Measurements from ENCODE around the gene CASP8. TPM values are rescaled to one million over a fixed set of nuclear protein-coding genes. Genes with fewer than 3 reads are reported as not detected.

The CASP8 gene
- 21.4 and 25.8 TPM in 2 replicates for total RNA-seq (2014; rRNA removed; shearing (Covaris generic))

DNA sequence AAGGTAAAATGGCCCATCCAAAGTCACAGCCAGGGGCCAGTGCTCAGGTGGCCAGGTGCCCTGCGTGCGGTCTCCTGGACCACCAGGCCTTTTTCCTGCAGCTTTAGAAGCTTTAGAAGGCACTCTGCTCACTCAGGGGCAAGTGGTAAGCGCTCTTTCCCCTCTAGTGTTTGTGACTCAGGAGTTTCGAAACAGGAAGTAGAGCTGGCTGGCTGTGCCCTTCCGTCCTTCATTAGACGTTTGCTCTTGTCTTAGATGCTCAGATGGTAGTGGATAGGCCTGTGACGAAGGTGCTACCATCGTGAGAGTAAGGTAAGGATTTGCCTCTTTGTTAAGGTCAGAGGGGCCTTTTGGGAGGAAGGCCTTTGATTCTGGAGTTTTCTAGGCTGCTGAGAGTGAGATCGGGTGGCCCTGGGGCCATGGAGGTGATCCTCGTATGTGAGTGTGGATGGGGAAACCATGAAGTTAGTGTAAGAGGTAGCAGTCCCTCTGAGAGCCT lies at the start of gene CASP8:
TSS of gene CASP8 (plus strand) at position 235 of the 499 bp plus-strand sequence. CDS start 5,951 bp downstream, outside the sequence.

Small RNAs within 50 kb of the gene (small RNA-seq; reads per million reads assigned to genes)
- gene MTND4LP13 = not detected

Other genes starting within 250 kb of the CASP8 start
- gene HYCC2, start 188.9 kb upstream of the CASP8 start, total RNA-seq (2014; rRNA removed; shearing (Covaris generic)) = 2.6 and 2.7 TPM in 2 replicates
- gene NDUFB3, start 188.5 kb upstream of the CASP8 start, total RNA-seq (2014; rRNA removed; shearing (Covaris generic)) = 82.9 and 86.4 TPM in 2 replicates
- 17.9 and 18.2 TPM in 2 replicates for gene CFLAR, start 144.4 kb upstream of the CASP8 start, total RNA-seq (2014; rRNA removed; shearing (Covaris generic))
- gene CASP10, start 77.4 kb upstream of the CASP8 start, total RNA-seq (2014; rRNA removed; shearing (Covaris generic)) = 1.7 TPM in 2 replicates
- 0.68 and 1.1 TPM in 2 replicates for gene FLACC1, start 96.8 kb downstream of the CASP8 start, total RNA-seq (2014; rRNA removed; shearing (Covaris generic))
- gene TRAK2, start 190.9 kb downstream of the CASP8 start, total RNA-seq (2014; rRNA removed; shearing (Covaris generic)) = 4.3 and 4.4 TPM in 2 replicates
- gene STRADB, start 191.2 kb downstream of the CASP8 start, total RNA-seq (2014; rRNA removed; shearing (Covaris generic)) = 12.8 and 13.0 TPM in 2 replicates

Data from A375 (cell line).